ENCODE data around the gene SLC44A3.

SLC44A3 gene

GRCh38 chr1:94819945-94820746 is at the start of gene SLC44A3 (continued):
- TF ChIP-seq PRDM10 (tag by site-specific recombination; IDR thresholded peaks at IDR 0.05) (peak; percentile 28; the same call in 1 of the 2 replicates), ZBTB8A (tag by site-specific recombination; IDR thresholded peaks at IDR 0.05) (peak; percentile 49; the same call in 1 of the 2 replicates), GLIS2 (tag by site-specific recombination; IDR thresholded peaks at IDR 0.05) (peak; percentile 74), ZNF501 (tag by site-specific recombination; IDR thresholded peaks at IDR 0.05) (no peak; the same call in 1 of the 2 replicates)

- H3K36me3 ChIP-seq (ENCODE audit: control insufficient read depth in 2 of 2, insufficient read depth in 1 of 2, low read length in 2 of 2), result no peaks in the 10 kb centered on the region
- no peak overlapping the region for H3K27ac ChIP-seq (ENCODE audit: extremely low read depth, low read depth, low read length)
- POLR2A ChIA-PET, result no interaction called here
- TF ChIP-seq ZNF561 (tag by site-specific recombination; IDR thresholded peaks at IDR 0.05; ENCODE audit: borderline replicate concordance) (no peak), ATF2 (tag by site-specific recombination; IDR thresholded peaks at IDR 0.05; ENCODE audit: low read depth) (0 out of 2 replicates have a peak, but pooled peaks have one; percentile 31)
- CTCF ChIA-PET, result no interaction called here
- H3K9me3 ChIP-seq (ENCODE audit: control insufficient read depth, insufficient read depth, low read depth, low read length), result no peaks in the 10 kb centered on the region
- no peak overlapping the region for H3K4me3 ChIP-seq (ENCODE audit: low read depth, low read length)
- no peaks in the 10 kb centered on the region for H3K4me1 ChIP-seq (ENCODE audit: control insufficient read depth, insufficient read depth, low read length)
Observed at GRCh38 chr1:94772230-94772641, 47.9 kb upstream of the SLC44A3 start.

- POLR2A ChIA-PET, result no interaction called here
- Histone ChIP-seq H3K4me1 (ENCODE audit: control insufficient read depth, insufficient read depth, low read length) (no peaks in the 10 kb centered on the region), H3K27ac (ENCODE audit: extremely low read depth, low read depth, low read length) (no peak overlapping the region), H3K9me3 (ENCODE audit: control insufficient read depth, insufficient read depth, low read depth, low read length) (no peaks in the 10 kb centered on the region), H3K4me3 (ENCODE audit: low read depth, low read length) (no peak overlapping the region), H3K36me3 (ENCODE audit: control insufficient read depth in 2 of 2, insufficient read depth in 1 of 2, low read length in 2 of 2) (no peaks in the 10 kb centered on the region)
- CTCF ChIA-PET, result interaction anchor here (0.5 to 0.9 kb wide), 2 partner anchors 9 to 32 kb away, joined by 3 read pairs; no protein-coding TSS in a partner anchor
- TF ChIP-seq KLF17 (tag by site-specific recombination; IDR thresholded peaks at IDR 0.05), result no peak
- TF ChIP-seq ZXDB (tag by site-specific recombination; IDR thresholded peaks at IDR 0.05), result no peak
- TF ChIP-seq ZNF350 (tag by site-specific recombination; IDR thresholded peaks at IDR 0.05), result no peak
- no peak for TF ChIP-seq ZNF23 (tag by site-specific recombination; IDR thresholded peaks at IDR 0.05; ENCODE audit: borderline replicate concordance)
- TF ChIP-seq ZNF112 (tag by site-specific recombination; IDR thresholded peaks at IDR 0.05), result no peak
- TF ChIP-seq, protein P1, sequence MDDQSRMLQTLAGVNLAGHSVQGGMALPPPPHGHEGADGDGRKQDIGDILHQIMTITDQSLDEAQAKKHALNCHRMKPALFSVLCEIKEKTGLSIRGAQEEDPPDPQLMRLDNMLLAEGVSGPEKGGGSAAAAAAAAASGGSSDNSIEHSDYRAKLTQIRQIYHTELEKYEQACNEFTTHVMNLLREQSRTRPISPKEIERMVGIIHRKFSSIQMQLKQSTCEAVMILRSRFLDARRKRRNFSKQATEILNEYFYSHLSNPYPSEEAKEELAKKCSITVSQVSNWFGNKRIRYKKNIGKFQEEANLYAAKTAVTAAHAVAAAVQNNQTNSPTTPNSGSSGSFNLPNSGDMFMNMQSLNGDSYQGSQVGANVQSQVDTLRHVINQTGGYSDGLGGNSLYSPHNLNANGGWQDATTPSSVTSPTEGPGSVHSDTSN (CRISPR knock-in tag; IDR thresholded peaks at IDR 0.05), result no peak
- TF ChIP-seq ZNF132 (tag by site-specific recombination; IDR thresholded peaks at IDR 0.05; ENCODE audit: borderline replicate concordance), result no peak
- no peak for TF ChIP-seq ZSCAN16 (tag by site-specific recombination; IDR thresholded peaks at IDR 0.05)
- no peak for TF ChIP-seq ZIC2 (tag by site-specific recombination; IDR thresholded peaks at IDR 0.05)
- TF ChIP-seq ZBTB26 (tag by site-specific recombination; optimal IDR thresholded peaks at IDR 0.05), result no peak
- no peak for TF ChIP-seq PRDM6 (tag by site-specific recombination; IDR thresholded peaks at IDR 0.05)
Observed at GRCh38 chr1:94772845-94773244, 47.3 kb upstream of the SLC44A3 start.
